WTC11 (cell line): ENCODE measurements around the gene TLR10. TPM values are rescaled to one million over a fixed set of nuclear protein-coding genes. Genes with fewer than 3 reads are reported as not detected.

Source experiments
- ATAC-seq: fragments of 200-7000 bp; cut with Tn5 transposase; 2 replicates; pipeline ENCODE4 v1.10.0; 2021; ENCODE audit warnings: mild to moderate bottlenecking, moderate library complexity
- CTCF ChIA-PET: fragments of 300-600 bp; sonication (Branson Sonifier 250); formaldehyde crosslinking; loops from one replicate; lab custom pipeline; 2021; ENCODE audit warnings: antibody characterized with exemption; lab: Charles Lee
- POLR2A ChIA-PET: fragments of 350-600 bp; sonication (Branson Sonifier 250); formaldehyde crosslinking; loops from one replicate; lab custom pipeline; 2021; ENCODE audit warnings: antibody characterized with exemption; lab: Charles Lee
- DNase-seq: peaks from one replicate; pipeline ENCODE4 v3.0.0; 2021; ENCODE audit warnings: low spot score
- H3K27ac Mint-ChIP-seq: 2 replicates; pipeline ENCODE4 v1.8.0; 2021; ENCODE audit warnings: mixed read lengths
- H3K27me3 Mint-ChIP-seq: 2 replicates; pipeline ENCODE4 v1.8.0; 2021; ENCODE audit warnings: low read depth, mild to moderate bottlenecking, moderate library complexity, mixed read lengths
- H3K36me3 Mint-ChIP-seq: 2 replicates; pipeline ENCODE4 v1.8.0; 2021; ENCODE audit warnings: mixed read lengths
- H3K4me1 Mint-ChIP-seq: 2 replicates; pipeline ENCODE4 v1.8.0; 2022; ENCODE audit warnings: mixed read lengths
- H3K4me3 Mint-ChIP-seq: 2 replicates; pipeline ENCODE4 v1.8.0; 2021; ENCODE audit warnings: mild to moderate bottlenecking, moderate library complexity, mixed read lengths
- H3K9me3 Mint-ChIP-seq: 2 replicates; pipeline ENCODE4 v1.8.0; 2021; ENCODE audit warnings: mixed read lengths
- AFF4 ChIP-seq: sonication (generic); formaldehyde crosslinking; IDR thresholded peaks from 2 replicates; pipeline ENCODE4 v1.8.1; 2023; ENCODE audit warnings: mild to moderate bottlenecking, missing genetic modification reagents, borderline replicate concordance
- ARID4B ChIP-seq: sonication (generic); formaldehyde crosslinking; IDR thresholded peaks from 2 replicates; pipeline ENCODE4 v1.8.0; 2023; ENCODE audit warnings: missing genetic modification reagents, mild to moderate bottlenecking, borderline replicate concordance
- ATF2 ChIP-seq: sonication (generic); formaldehyde crosslinking; IDR thresholded peaks from 2 replicates; pipeline ENCODE4 v1.8.1; 2022; ENCODE audit warnings: low read depth, missing genetic modification reagents, borderline replicate concordance
- ATF3 ChIP-seq: sonication (generic); formaldehyde crosslinking; conservative IDR thresholded peaks from 2 replicates; pipeline ENCODE4 v1.8.1; 2022; ENCODE audit warnings: mild to moderate bottlenecking, missing genetic modification reagents
- CDX4 ChIP-seq: fragments of 250-450 bp; sonication (Bioruptor Pico); IDR thresholded peaks from 2 replicates; pipeline ENCODE4 v1.9.0; 2021; ENCODE audit warnings: moderate library complexity, mild to moderate bottlenecking, inconsistent platforms, borderline replicate concordance
- FOXP4 ChIP-seq: sonication (generic); formaldehyde crosslinking; IDR thresholded peaks from 2 replicates; pipeline ENCODE4 v1.8.0; 2022; ENCODE audit warnings: mild to moderate bottlenecking, missing genetic modification reagents
- GABPB1 ChIP-seq: sonication (generic); formaldehyde crosslinking; IDR thresholded peaks from 2 replicates; pipeline ENCODE4 v1.8.1; 2023; ENCODE audit warnings: mild to moderate bottlenecking, missing genetic modification reagents
- HMGA2 ChIP-seq: fragments of 250-450 bp; sonication (Bioruptor Pico); IDR thresholded peaks from 2 replicates; pipeline ENCODE4 v1.4.0; 2021; ENCODE audit warnings: mild to moderate bottlenecking, moderate library complexity
- MLX ChIP-seq: sonication (generic); formaldehyde crosslinking; IDR thresholded peaks from 2 replicates; pipeline ENCODE4 v1.8.1; 2023; ENCODE audit warnings: mild to moderate bottlenecking, missing genetic modification reagents, moderate library complexity
- NR1H2 ChIP-seq: sonication (generic); formaldehyde crosslinking; IDR thresholded peaks from 2 replicates; pipeline ENCODE4 v1.9.0; 2021; ENCODE audit warnings: mild to moderate bottlenecking, moderate library complexity, missing genetic modification reagents
- RORB ChIP-seq: fragments of 250-450 bp; sonication (Bioruptor Pico); IDR thresholded peaks from 2 replicates; pipeline ENCODE4 v1.9.0; 2021; ENCODE audit warnings: mild to moderate bottlenecking
- TCF7 ChIP-seq: sonication (generic); formaldehyde crosslinking; IDR thresholded peaks from 2 replicates; pipeline ENCODE4 v1.8.0; 2022; ENCODE audit warnings: mild to moderate bottlenecking, low read depth, missing genetic modification reagents, moderate library complexity
- USF2 ChIP-seq: sonication (generic); formaldehyde crosslinking; IDR thresholded peaks from 2 replicates; pipeline ENCODE4 v1.8.1; 2023; ENCODE audit warnings: mild to moderate bottlenecking, missing genetic modification reagents, moderate library complexity
- ZBTB21 ChIP-seq: sonication (generic); formaldehyde crosslinking; IDR thresholded peaks from 2 replicates; pipeline ENCODE4 v1.8.1; 2023; ENCODE audit warnings: mild to moderate bottlenecking, missing genetic modification reagents, borderline replicate concordance
- ZNF232 ChIP-seq: sonication (generic); formaldehyde crosslinking; IDR thresholded peaks from 2 replicates; pipeline ENCODE4 v1.8.0; 2022; ENCODE audit warnings: mild to moderate bottlenecking, missing genetic modification reagents
- ZNF416 ChIP-seq: fragments of 250-450 bp; sonication (Bioruptor Pico); IDR thresholded peaks from 2 replicates; pipeline ENCODE4 v1.9.0; 2021; ENCODE audit warnings: mild to moderate bottlenecking, inconsistent platforms
- ZNF423 ChIP-seq: fragments of 250-450 bp; sonication (Bioruptor Pico); IDR thresholded peaks from 2 replicates; pipeline ENCODE4 v2.1.2; 2022; ENCODE audit warnings: mild to moderate bottlenecking, moderate library complexity
- total RNA-seq: library from RNA; stranded (reverse); gene quantifications from 3 replicates; pipeline ENCODE4 v1.2.3, GENCODE V29; 2021

TLR10 gene
- total RNA-seq, 1 experiment from 2014 or later: not detected

GRCh38 chr4:38820329-38821061 lies 37.7 kb upstream of the TLR10 start:
- no peaks in the 10 kb centered on the region for H3K4me1 Mint-ChIP-seq
- H3K4me3 Mint-ChIP-seq: no peak overlapping the region
- peaks cover 2% of the 10 kb centered on the region; the same call in 1 of the 2 replicates for H3K27me3 Mint-ChIP-seq
- TF ChIP-seq CDX4 (CRISPR knock-in tag) (no peak), AFF4 (CRISPR knock-in tag) (no peak)
- TF ChIP-seq, all 79 proteins: peak for 0
- Mint-ChIP-seq H3K36me3 (peaks cover 7% of the 10 kb centered on the region), H3K27ac (no peak overlapping the region), H3K9me3 (peaks cover 35% of the 10 kb centered on the region)
- ChIA-PET CTCF (no interaction called here), POLR2A (no interaction called here)
- no peak for ATAC-seq
- no peak for DNase-seq

- H3K9me3 Mint-ChIP-seq: peaks cover 37% of the 10 kb centered on the region
- H3K36me3 Mint-ChIP-seq: peaks cover 7% of the 10 kb centered on the region
- peaks cover 2% of the 10 kb centered on the region; the same call in 1 of the 2 replicates for H3K27me3 Mint-ChIP-seq
- POLR2A ChIA-PET: no interaction called here
- no peak overlapping the region for H3K27ac Mint-ChIP-seq
- CTCF ChIA-PET: no interaction called here
- no peak overlapping the region for H3K4me3 Mint-ChIP-seq
- ATAC-seq (no peak), DNase-seq (no peak)
- no peaks in the 10 kb centered on the region for H3K4me1 Mint-ChIP-seq
- TF ChIP-seq GABPB1 (CRISPR knock-in tag) (no peak), TCF7 (CRISPR knock-in tag) (no peak), ZNF423 (CRISPR knock-in tag) (no peak), HMGA2 (CRISPR knock-in tag) (no peak), RORB (CRISPR knock-in tag) (no peak), NR1H2 (CRISPR knock-in tag) (no peak), ZBTB21 (CRISPR knock-in tag) (no peak), FOXP4 (CRISPR knock-in tag) (no peak), ATF3 (CRISPR knock-in tag) (no peak), MLX (no peak), ZNF416 (CRISPR knock-in tag) (no peak), ATF2 (CRISPR knock-in tag) (no peak), USF2 (CRISPR knock-in tag) (no peak), ZNF232 (CRISPR knock-in tag) (no peak), ARID4B (CRISPR knock-in tag) (no peak)
These were observed 36.8 kb upstream of the TLR10 start for GRCh38 chr4:38819569-38819968.
